ENCODE data around the gene SYK.

- TF ChIP-seq ZBTB33 (IDR thresholded peaks at IDR 0.05; ENCODE audit: extremely low read depth, insufficient replicate concordance, low read length) (no peak), SRF (IDR thresholded peaks at IDR 0.05; ENCODE audit: low read depth) (no peak)
- TF ChIP-seq, protein P1, sequence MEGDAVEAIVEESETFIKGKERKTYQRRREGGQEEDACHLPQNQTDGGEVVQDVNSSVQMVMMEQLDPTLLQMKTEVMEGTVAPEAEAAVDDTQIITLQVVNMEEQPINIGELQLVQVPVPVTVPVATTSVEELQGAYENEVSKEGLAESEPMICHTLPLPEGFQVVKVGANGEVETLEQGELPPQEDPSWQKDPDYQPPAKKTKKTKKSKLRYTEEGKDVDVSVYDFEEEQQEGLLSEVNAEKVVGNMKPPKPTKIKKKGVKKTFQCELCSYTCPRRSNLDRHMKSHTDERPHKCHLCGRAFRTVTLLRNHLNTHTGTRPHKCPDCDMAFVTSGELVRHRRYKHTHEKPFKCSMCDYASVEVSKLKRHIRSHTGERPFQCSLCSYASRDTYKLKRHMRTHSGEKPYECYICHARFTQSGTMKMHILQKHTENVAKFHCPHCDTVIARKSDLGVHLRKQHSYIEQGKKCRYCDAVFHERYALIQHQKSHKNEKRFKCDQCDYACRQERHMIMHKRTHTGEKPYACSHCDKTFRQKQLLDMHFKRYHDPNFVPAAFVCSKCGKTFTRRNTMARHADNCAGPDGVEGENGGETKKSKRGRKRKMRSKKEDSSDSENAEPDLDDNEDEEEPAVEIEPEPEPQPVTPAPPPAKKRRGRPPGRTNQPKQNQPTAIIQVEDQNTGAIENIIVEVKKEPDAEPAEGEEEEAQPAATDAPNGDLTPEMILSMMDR (IDR thresholded peaks at IDR 0.05 in 2 of 3, conservative IDR thresholded peaks at IDR 0.05 in 1 of 3; ENCODE audit: borderline replicate concordance in 1 of 3, insufficient read depth in 1 of 3, low read depth in 2 of 3, low read length in 2 of 3) = no peak
These were observed 25.7 kb downstream of the SYK start for GRCh38 chr9:90827181-90827871.

Measured in HCT116 (cell line).